ENCODE data around the gene DPH5. TPM values are rescaled to one million over a fixed set of nuclear protein-coding genes. Genes with fewer than 3 reads are reported as not detected.

The DPH5 gene
- total RNA-seq, 1 experiment from 2014 or later: 23.8 TPM

GRCh38 chr1:100968621-100969020 lies 57.0 kb downstream of the DPH5 start:
- no peaks in the 10 kb centered on the region for H3K36me3 ChIP-seq (ENCODE audit: control insufficient read depth, insufficient read depth, low read length)
- H3K27me3 Mint-ChIP-seq (ENCODE audit: insufficient read depth, unreplicated experiment): no peaks in the 10 kb centered on the region
- H3K36me3 Mint-ChIP-seq (ENCODE audit: insufficient read depth, unreplicated experiment): peaks cover 4% of the 10 kb centered on the region
- no TSS peak for BruUV-seq (replicated peaks)
- H3K27ac Mint-ChIP-seq (ENCODE audit: unreplicated experiment): no peak overlapping the region
- H3K4me1 Mint-ChIP-seq (ENCODE audit: low read depth, unreplicated experiment): no peaks in the 10 kb centered on the region
- POLR2A ChIA-PET: no interaction called here
- H3K9me3 ChIP-seq: no peaks in the 10 kb centered on the region
- DNase-seq: no peak
- no peak for TF ChIP-seq CTCF (IDR thresholded peaks at IDR 0.05; ENCODE audit: insufficient read depth in 1 of 2, low read depth in 1 of 2, low read length in 1 of 2, severe bottlenecking in 1 of 2, unreplicated experiment in 1 of 2)
- intact Hi-C loops (cut with micrococcal nuclease; ENCODE audit: unreplicated experiment): no loop called here
- H3K9me3 Mint-ChIP-seq (ENCODE audit: unreplicated experiment): no peaks in the 10 kb centered on the region
- CTCF ChIA-PET: no interaction called here
- no peak overlapping the region for H3K4me3 ChIP-seq (ENCODE audit: low read depth, low read length)
- H3K4me3 Mint-ChIP-seq (ENCODE audit: unreplicated experiment): no peak overlapping the region
- no peaks in the 10 kb centered on the region for H3K4me1 ChIP-seq
- no peaks in the 10 kb centered on the region for H3K27me3 ChIP-seq (replicated peaks; ENCODE audit: control insufficient read depth, insufficient read depth, low read length)

- ChIA-PET CTCF (interaction anchor here (0.7 kb wide), 1 partner anchor 459 kb away, joined by 3 read pairs; no protein-coding TSS in a partner anchor), POLR2A (no interaction called here)
- Histone ChIP-seq H3K36me3 (ENCODE audit: control insufficient read depth, insufficient read depth, low read length) (no peaks in the 10 kb centered on the region), H3K9me3 (no peaks in the 10 kb centered on the region), H3K27me3 (replicated peaks; ENCODE audit: control insufficient read depth, insufficient read depth, low read length) (no peaks in the 10 kb centered on the region), H3K4me1 (no peaks in the 10 kb centered on the region), H3K4me3 (ENCODE audit: low read depth, low read length) (no peak overlapping the region)
- H3K27ac Mint-ChIP-seq (ENCODE audit: unreplicated experiment): no peak overlapping the region
- H3K4me3 Mint-ChIP-seq (ENCODE audit: unreplicated experiment): no peak overlapping the region
- H3K36me3 Mint-ChIP-seq (ENCODE audit: insufficient read depth, unreplicated experiment): peaks cover 9% of the 10 kb centered on the region
- no peak for TF ChIP-seq CTCF (IDR thresholded peaks at IDR 0.05; ENCODE audit: insufficient read depth in 1 of 2, low read depth in 1 of 2, low read length in 1 of 2, severe bottlenecking in 1 of 2, unreplicated experiment in 1 of 2)
- no peaks in the 10 kb centered on the region for H3K27me3 Mint-ChIP-seq (ENCODE audit: insufficient read depth, unreplicated experiment)
- intact Hi-C loops (cut with micrococcal nuclease; ENCODE audit: unreplicated experiment): no loop called here
- H3K9me3 Mint-ChIP-seq (ENCODE audit: unreplicated experiment): no peaks in the 10 kb centered on the region
- BruUV-seq (replicated peaks): no TSS peak
- DNase-seq: no peak
- H3K4me1 Mint-ChIP-seq (ENCODE audit: low read depth, unreplicated experiment): peaks cover 9% of the 10 kb centered on the region
These were observed 65.5 kb downstream of the DPH5 start for GRCh38 chr1:100960098-100960497.

GRCh38 chr1:100959502-100960060 lies 66.0 kb downstream of the DPH5 start:
- DNase-seq: no peak
- H3K4me3 ChIP-seq (ENCODE audit: low read depth, low read length): no peak overlapping the region
- no peaks in the 10 kb centered on the region for H3K9me3 Mint-ChIP-seq (ENCODE audit: unreplicated experiment)
- H3K4me3 Mint-ChIP-seq (ENCODE audit: unreplicated experiment): no peak overlapping the region
- H3K36me3 ChIP-seq (ENCODE audit: control insufficient read depth, insufficient read depth, low read length): no peaks in the 10 kb centered on the region
- ChIA-PET POLR2A (no interaction called here), CTCF (no interaction called here)
- H3K4me1 Mint-ChIP-seq (ENCODE audit: low read depth, unreplicated experiment): peaks cover 9% of the 10 kb centered on the region
- H3K36me3 Mint-ChIP-seq (ENCODE audit: insufficient read depth, unreplicated experiment): peaks cover 9% of the 10 kb centered on the region
- H3K27ac Mint-ChIP-seq (ENCODE audit: unreplicated experiment): no peak overlapping the region
- no TSS peak for BruUV-seq (replicated peaks)
- no peaks in the 10 kb centered on the region for H3K9me3 ChIP-seq
- H3K27me3 ChIP-seq (replicated peaks; ENCODE audit: control insufficient read depth, insufficient read depth, low read length): no peaks in the 10 kb centered on the region
- no peaks in the 10 kb centered on the region for H3K4me1 ChIP-seq
- intact Hi-C loops (cut with micrococcal nuclease; ENCODE audit: unreplicated experiment): no loop called here
- no peaks in the 10 kb centered on the region for H3K27me3 Mint-ChIP-seq (ENCODE audit: insufficient read depth, unreplicated experiment)
- TF ChIP-seq CTCF (IDR thresholded peaks at IDR 0.05; ENCODE audit: insufficient read depth in 1 of 2, low read depth in 1 of 2, low read length in 1 of 2, severe bottlenecking in 1 of 2, unreplicated experiment in 1 of 2): no peak

All from Caco-2 (cell line).